Breast epithelium (tissue), 4 donors: Measurements from ENCODE around the gene ADAM8. TPM values are rescaled to one million over a fixed set of nuclear protein-coding genes. Genes with fewer than 3 reads are reported as not detected.

Experiments used
- DNase-seq, 2 donors: peaks; one replicate each; pipeline ENCODE4 v3.0.0-alpha.2; 2019; ENCODE audit warnings: low spot score in 2 of 2
- H3K27ac ChIP-seq, 2 donors: fragments of 200-600 bp; sonication (generic) in 1 of 2; one replicate each; pipeline ENCODE4 v1.5.1; 2016 to 2019; ENCODE audit warnings: mild to moderate bottlenecking in 1 of 2
- H3K27me3 ChIP-seq, 2 donors: fragments of 200-600 bp; sonication (generic) in 1 of 2; one replicate each; pipeline versions ENCODE4 v1.5.1 to v1.6.0; 2017 to 2019; ENCODE audit warnings: control low read depth in 1 of 2, mild to moderate bottlenecking in 1 of 2
- H3K36me3 ChIP-seq: fragments of 200-600 bp; one replicate; pipeline ENCODE4 v1.5.1; 2019
- H3K4me1 ChIP-seq, 2 donors: fragments of 200-600 bp; sonication (generic); one replicate each; pipeline ENCODE4 v1.5.1; 2016 to 2019; ENCODE audit warnings: control low read depth in 1 of 2
- H3K4me3 ChIP-seq, 3 donors: fragments of 200-600 bp; sonication (generic); 1 replicate in 2 of 3; 2 replicates in 1 of 3; pipeline ENCODE4 v1.5.1; 2016 to 2019; ENCODE audit warnings: mild to moderate bottlenecking in 3 of 3, moderate library complexity in 2 of 3
- H3K9me3 ChIP-seq, 2 donors: fragments of 200-600 bp; sonication (generic) in 1 of 2; one replicate each; pipeline ENCODE4 v1.5.1; 2016 to 2019; ENCODE audit warnings: control low read depth in 1 of 2
- CTCF ChIP-seq, 3 donors: fragments of 450-650 bp; IDR thresholded peaks; one replicate each; pipeline ENCODE4 v1.5.1; 2016 to 2017; ENCODE audit warnings: antibody characterized with exemption in 3 of 3, mild to moderate bottlenecking in 3 of 3, moderate library complexity in 3 of 3
- POLR2A ChIP-seq: fragments of 450-650 bp; IDR thresholded peaks from one replicate; pipeline ENCODE4 v1.6.1; 2016; ENCODE audit warnings: antibody characterized with exemption, mild to moderate bottlenecking, moderate library complexity
- POLR2AphosphoS5 ChIP-seq, 3 donors: sonication (generic); formaldehyde crosslinking; IDR thresholded peaks; one replicate each; pipeline ENCODE4 v1.6.1; 2017; ENCODE audit warnings: antibody characterized with exemption in 3 of 3
- intact Hi-C: fragments of 100-400 bp; cut with DNase I; formaldehyde crosslinking; loops from one replicate; pipeline ENCODE4 v1.15.1; 2023; ENCODE audit warnings: low total_unique reads
- total RNA-seq, 3 donors: library from RNA; depleted of rRNA; stranded (reverse); fragments of >200 nt; gene quantifications; one replicate each; pipeline ENCODE4 v1.1.0, GENCODE V29; 2016

ADAM8 gene
- total RNA-seq, 3 donors from 2014 or later = 4.6 to 6.6 (median 5.0) TPM

DNA sequence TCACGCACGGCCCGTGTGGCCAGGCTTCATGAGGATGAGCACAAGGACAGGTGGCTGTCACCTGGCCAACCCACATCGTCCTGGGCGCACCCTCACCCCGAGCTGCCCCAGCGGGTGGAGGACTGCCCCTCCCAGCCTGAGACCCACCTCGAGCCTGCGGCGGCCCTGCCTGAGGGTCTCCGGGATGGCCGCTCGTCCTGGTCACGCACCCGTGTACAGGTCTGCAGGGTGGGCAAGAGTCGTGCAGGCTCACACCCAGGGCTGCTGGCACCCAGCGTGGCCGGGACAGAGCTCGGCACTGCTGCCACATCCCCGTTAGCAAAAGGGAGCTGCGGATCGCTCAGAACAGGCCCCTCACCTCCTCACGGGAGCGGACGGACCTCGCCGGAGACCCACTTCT lies 61.1 kb downstream of the ADAM8 start:
- no peak for DNase-seq
- Histone ChIP-seq H3K4me3 (no peak overlapping the region), H3K9me3 (no peaks in the 10 kb centered on the region), H3K27me3 (peaks cover 0 to 46% of the 10 kb centered on the region in 2 donors), H3K27ac (no peak overlapping the region), H3K36me3 (no peaks in the 10 kb centered on the region), H3K4me1 (no peaks in the 10 kb centered on the region)
- no peak for TF ChIP-seq CTCF (IDR thresholded peaks at IDR 0.05)
- TF ChIP-seq POLR2A = no peak
- no peak for TF ChIP-seq POLR2AphosphoS5 (IDR thresholded peaks at IDR 0.05)
- intact Hi-C loops = no loop called here

GRCh38 chr10:133214468-133215410 lies 61.9 kb downstream of the ADAM8 start:
- H3K27ac ChIP-seq = no peak overlapping the region
- no peak for TF ChIP-seq POLR2AphosphoS5 (IDR thresholded peaks at IDR 0.05)
- no peak for TF ChIP-seq POLR2A
- no peak for TF ChIP-seq CTCF (IDR thresholded peaks at IDR 0.05)

GRCh38 chr10:133213641-133214467 lies 62.8 kb downstream of the ADAM8 start:
- Histone ChIP-seq H3K4me1 (no peaks in the 10 kb centered on the region), H3K4me3 (no peak overlapping the region), H3K36me3 (no peaks in the 10 kb centered on the region), H3K9me3 (no peaks in the 10 kb centered on the region), H3K27ac (no peak overlapping the region), H3K27me3 (peaks cover 0 to 33% of the 10 kb centered on the region in 2 donors)
- TF ChIP-seq POLR2A = no peak
- no peak for TF ChIP-seq CTCF (IDR thresholded peaks at IDR 0.05)
- no peak for TF ChIP-seq POLR2AphosphoS5 (IDR thresholded peaks at IDR 0.05)
- intact Hi-C loops = no loop called here
- DNase-seq = no peak

More at GRCh38 chr10:133214468-133215410, 61.9 kb downstream of the ADAM8 start:
- intact Hi-C loops = no loop called here
- no peak overlapping the region for H3K4me3 ChIP-seq
- H3K9me3 ChIP-seq = no peaks in the 10 kb centered on the region
- DNase-seq = no peak
- no peaks in the 10 kb centered on the region for H3K36me3 ChIP-seq
- H3K27me3 ChIP-seq = peaks cover 0 to 42% of the 10 kb centered on the region in 2 donors
- no peaks in the 10 kb centered on the region for H3K4me1 ChIP-seq

GRCh38 chr10:133212853-133213494 lies 63.7 kb downstream of the ADAM8 start:
- H3K36me3 ChIP-seq = no peaks in the 10 kb centered on the region
- DNase-seq = no peak
- peaks cover 0 to 1% of the 10 kb centered on the region in 2 donors for H3K9me3 ChIP-seq
- TF ChIP-seq POLR2AphosphoS5 (IDR thresholded peaks at IDR 0.05) = no peak
- TF ChIP-seq POLR2A = no peak
- no peak for TF ChIP-seq CTCF (IDR thresholded peaks at IDR 0.05)
- H3K4me1 ChIP-seq = no peaks in the 10 kb centered on the region
- H3K27ac ChIP-seq = no peak overlapping the region
- peaks cover 0 to 24% of the 10 kb centered on the region in 2 donors for H3K27me3 ChIP-seq
- no peak overlapping the region for H3K4me3 ChIP-seq
- intact Hi-C loops = no loop called here

Other genes with a start within 250 kb of the ADAM8 start
- gene ADGRA1, start 188.9 kb downstream of the ADAM8 start, total RNA-seq = under 1 TPM in 1 of 3 donors, not detected in 2; 0.33 TPM
- 1 to 10 TPM in 1 of 3 donors, under 1 TPM in 1, not detected in 1; 0.98 to 2.3 TPM for gene KNDC1, start 116.6 kb downstream of the ADAM8 start, total RNA-seq
- gene UTF1, start 46.7 kb downstream of the ADAM8 start, total RNA-seq = not detected
- 1 to 10 TPM in 1 of 3 donors, under 1 TPM in 2; 0.33 to 4.6 (median 0.73) TPM for gene VENTX, start 39.0 kb downstream of the ADAM8 start, total RNA-seq
- gene TUBGCP2, start 32.0 kb upstream of the ADAM8 start, total RNA-seq = 10 to 100 TPM; 33.6 to 40.0 (median 39.5) TPM
- gene ZNF511, start 32.0 kb upstream of the ADAM8 start, total RNA-seq = 10 to 100 TPM; 27.4 to 33.2 (median 32.1) TPM
- gene CALY, start 60.0 kb upstream of the ADAM8 start, total RNA-seq = under 1 TPM in 1 of 3 donors, not detected in 2; 0.66 TPM
- not detected for gene PRAP1, start 70.5 kb upstream of the ADAM8 start, total RNA-seq
- 10 to 100 TPM; 13.8 to 31.5 (median 31.2) TPM for gene FUOM, start 81.2 kb upstream of the ADAM8 start, total RNA-seq
- 100 to 1,000 TPM in 1 of 3 donors, 10 to 100 TPM in 2; 71.8 to 165 (median 84.2) TPM for gene ECHS1, start 96.5 kb upstream of the ADAM8 start, total RNA-seq
- gene PAOX, start 102.4 kb upstream of the ADAM8 start, total RNA-seq = 10 to 100 TPM in 1 of 3 donors, 1 to 10 TPM in 2; 7.5 to 10.5 (median 8.6) TPM
- gene MTG1, start 117.3 kb upstream of the ADAM8 start, total RNA-seq = 10 to 100 TPM; 22.9 to 56.4 (median 37.0) TPM
- under 1 TPM in 1 of 3 donors, not detected in 2; 0.33 TPM for gene SPRN, start 147.8 kb upstream of the ADAM8 start, total RNA-seq
- gene SCART1, start 177.1 kb upstream of the ADAM8 start, total RNA-seq = 1 to 10 TPM; 1.4 to 3.7 (median 2.9) TPM